Testis (tissue), 5 donors: ENCODE measurements around the gene KRT13. TPM values are rescaled to one million over a fixed set of nuclear protein-coding genes. Genes with fewer than 3 reads are reported as not detected.

Experiments
- DNase-seq: peaks from one replicate; pipeline ENCODE4 v3.0.0-alpha.2; 2019
- H3K27ac ChIP-seq, 2 donors: fragments of 200-600 bp; sonication (generic); one replicate each; pipeline ENCODE4 v1.5.1; 2019
- H3K27me3 ChIP-seq: fragments of 200-600 bp; sonication (generic); one replicate; pipeline ENCODE4 v1.5.1; 2019
- H3K36me3 ChIP-seq: fragments of 200-600 bp; sonication (generic); one replicate; pipeline ENCODE4 v1.5.1; 2017; ENCODE audit warnings: low read depth; ENCODE audit errors: missing control alignments
- H3K4me1 ChIP-seq: fragments of 200-600 bp; sonication (generic); one replicate; pipeline ENCODE4 v1.5.1; 2019
- H3K4me3 ChIP-seq, 2 donors: fragments of 200-600 bp; sonication (generic); one replicate each; pipeline ENCODE4 v1.5.1; 2017 to 2019
- H3K9me3 ChIP-seq: fragments of 200-600 bp; sonication (generic); one replicate; pipeline ENCODE4 v1.5.1; 2017
- CTCF ChIP-seq, 3 experiments: fragments of 450-650 bp in 2 of 3; fragments of 200-600 bp in 1 of 3; sonication (generic) in 1 of 3; IDR thresholded peaks; one replicate each; pipeline ENCODE4 v1.5.1; 2016 to 2019; ENCODE audit warnings: antibody characterized with exemption in 3 of 3, mild to moderate bottlenecking in 2 of 3, moderate library complexity in 1 of 3
- POLR2A ChIP-seq: fragments of 450-650 bp; IDR thresholded peaks from one replicate; pipeline ENCODE4 v1.6.1; 2017; ENCODE audit warnings: antibody characterized with exemption, mild to moderate bottlenecking, moderate library complexity
- WGBS, 2 donors: methylation state at CpG; one replicate each; pipeline ENCODE4 v1.1.5; 2018; 5-methylcytosine and 5-hydroxymethylcytosine counted together
- intact Hi-C: fragments of 100-400 bp; cut with DNase I; formaldehyde crosslinking; loops from one replicate; pipeline ENCODE4 v1.15.1; 2023; ENCODE audit warnings: low total_unique reads
- long read RNA-seq, 2 donors: transcript quantifications; one replicate each; lab custom pipeline, GENCODE V29; 2026
- polyA plus RNA-seq: library from polyadenylated mRNA; stranded (reverse); fragments of 350-450 nt; fragmentation: Illumina TruSeq; extraction: RNeasy Lipid Tissue Mini Kit (QIAGEN cat#74804); gene quantifications from one replicate; pipeline ENCODE4 v1.2.3, GENCODE V29; 2014; ENCODE audit warnings: low read depth, low replicate concordance; ENCODE audit not compliant: insufficient read depth
- total RNA-seq, 2 donors: library from RNA; depleted of rRNA; stranded (reverse); fragments of >200 nt; gene quantifications; one replicate each; pipeline ENCODE4 v1.2.3, GENCODE V29; 2016

The KRT13 gene
- total RNA-seq (1 to 10 TPM; 2.4 to 7.7 TPM), polyA plus RNA-seq (21.4 TPM)
- long read RNA-seq, donor 1 = 0 reads
- long read RNA-seq, donor 2 = 0 reads

DNA sequence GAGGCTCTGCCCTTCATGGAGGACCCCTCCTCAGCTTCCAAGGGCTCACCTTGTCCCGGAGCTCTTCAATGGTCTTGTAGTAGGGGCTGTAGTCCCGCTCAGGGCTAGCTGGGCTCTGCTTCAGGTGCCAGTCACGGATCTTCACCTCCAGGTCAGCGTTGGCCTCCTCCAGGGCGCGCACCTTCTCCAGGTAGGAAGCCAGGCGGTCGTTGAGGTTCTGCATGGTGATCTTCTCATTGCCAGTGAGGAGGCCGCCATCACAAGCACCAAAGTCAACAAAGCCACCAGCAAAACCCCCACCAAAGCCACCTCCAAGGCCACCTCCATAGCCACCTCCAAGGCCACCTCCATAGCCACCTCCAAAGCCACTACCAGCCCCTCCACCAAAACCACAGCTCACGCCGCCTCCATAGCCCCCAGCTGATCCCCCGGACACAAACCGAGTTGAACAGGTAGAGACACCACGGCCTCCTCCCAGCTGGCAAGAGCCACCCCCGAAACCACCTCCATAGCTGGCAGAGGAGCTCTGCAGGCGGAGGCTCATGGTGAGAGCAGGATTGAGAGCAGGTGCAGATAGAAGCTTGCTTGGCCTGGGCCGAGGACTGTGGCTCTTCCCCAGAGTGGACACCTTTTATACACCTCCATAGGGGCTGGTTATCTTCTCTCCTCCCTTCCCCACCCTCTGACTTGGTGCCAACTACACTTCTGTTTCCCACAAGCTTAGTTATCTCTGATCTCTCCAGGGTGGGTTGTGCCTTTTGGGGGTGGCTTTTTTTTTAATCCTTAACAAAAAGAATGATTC, at the start of gene KRT13:
TSS of gene KRT13 (minus strand) at position 606 of the 802 bp plus-strand sequence. CDS start at position 544, 62 bp downstream.
- TF ChIP-seq CTCF (IDR thresholded peaks at IDR 0.05) (no peak), POLR2A (no peak)
- Histone ChIP-seq H3K36me3 (no peaks in the 10 kb centered on the region), H3K4me3 (no peak within 1 kb of the TSS), H3K27ac (no peak within 1 kb of the TSS), H3K27me3 (no peaks in the 10 kb centered on the region), H3K9me3 (no peaks in the 10 kb centered on the region), H3K4me1 (peaks cover 11% of the 10 kb centered on the region)
- 87 to 89% methylated on average over 14 to 17 of the region's 17 CpGs for WGBS, 2 donors
- intact Hi-C loops = no loop called here
- no peak for DNase-seq

GRCh38 chr17:41553987-41554680, 48.7 kb upstream of the KRT13 start:
- 73 to 74% methylated on average over 8 of the region's 8 CpGs for WGBS, 2 donors
- DNase-seq = no peak
- H3K27ac ChIP-seq = no peak overlapping the region

GRCh38 chr17:41553176-41553575, 47.8 kb upstream of the KRT13 start:
- H3K36me3 ChIP-seq = no peaks in the 10 kb centered on the region
- no peaks in the 10 kb centered on the region for H3K27me3 ChIP-seq
- intact Hi-C loops = no loop called here
- 85 to 95% methylated on average over 4 of the region's 4 CpGs for WGBS, 2 donors
- peaks cover 14% of the 10 kb centered on the region for H3K4me1 ChIP-seq
- no peak for DNase-seq
- TF ChIP-seq POLR2A (no peak), CTCF (IDR thresholded peaks at IDR 0.05) (no peak)
- no peak overlapping the region for H3K4me3 ChIP-seq
- no peak overlapping the region for H3K27ac ChIP-seq
- no peaks in the 10 kb centered on the region for H3K9me3 ChIP-seq

More at GRCh38 chr17:41553987-41554680, 48.7 kb upstream of the KRT13 start:
- TF ChIP-seq POLR2A (no peak), CTCF (IDR thresholded peaks at IDR 0.05) (no peak)
- Histone ChIP-seq H3K36me3 (no peaks in the 10 kb centered on the region), H3K9me3 (no peaks in the 10 kb centered on the region), H3K4me1 (peaks cover 5% of the 10 kb centered on the region), H3K4me3 (no peak overlapping the region), H3K27me3 (no peaks in the 10 kb centered on the region)
- intact Hi-C loops = no loop called here

- Histone ChIP-seq H3K9me3 (no peaks in the 10 kb centered on the region), H3K4me3 (no peak overlapping the region), H3K36me3 (no peaks in the 10 kb centered on the region), H3K27ac (no peak overlapping the region), H3K27me3 (no peaks in the 10 kb centered on the region), H3K4me1 (peaks cover 21% of the 10 kb centered on the region)
- DNase-seq = no peak
- 89 to 91% methylated on average over 4 to 5 of the region's 5 CpGs for WGBS, 2 donors
- intact Hi-C loops = no loop called here
- TF ChIP-seq POLR2A = no peak
- no peak for TF ChIP-seq CTCF (IDR thresholded peaks at IDR 0.05)
These were observed 47.0 kb upstream of the KRT13 start for GRCh38 chr17:41552455-41552854.
